Bone marrow (tissue), 2 donors: ENCODE results near the gene RGS4.

Source experiments
- DNase-seq, 2 donors: peaks; one replicate each; lab custom pipeline; 2025; lab: John Stamatoyannopoulos, UW

RGS4 gene

GRCh38 chr1:163069142-163069541 lies at the start of gene RGS4:
RGS4 (plus strand) TSS chr1:163069361; CDS start chr1:163069485, 124 bp downstream.
- DNase-seq = no peak

GRCh38 chr1:163022129-163022528 lies 47.0 kb upstream of the RGS4 start:
- no peak for DNase-seq

DNA sequence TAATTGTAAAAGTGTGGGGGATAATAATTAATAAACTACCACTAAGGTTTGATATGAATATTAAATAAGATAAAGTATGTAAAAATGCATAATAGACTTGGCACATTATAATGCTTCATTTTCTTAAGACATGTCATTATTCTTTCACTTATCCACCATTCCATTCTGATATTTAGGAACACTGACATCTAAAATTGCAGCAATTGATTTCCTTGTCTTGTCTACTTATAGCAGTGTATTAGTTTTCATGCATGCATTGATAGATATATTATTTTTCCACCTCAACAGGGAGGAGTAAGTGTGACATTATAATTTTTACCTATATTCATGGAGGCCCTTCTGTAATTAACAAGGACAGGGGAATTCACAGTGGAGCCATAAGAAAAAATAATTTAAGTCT lies 41.6 kb upstream of the RGS4 start:
- DNase-seq = no peak

- DNase-seq = no peak
Measured at GRCh38 chr1:163029901-163030300, 39.3 kb upstream of the RGS4 start.

DNA sequence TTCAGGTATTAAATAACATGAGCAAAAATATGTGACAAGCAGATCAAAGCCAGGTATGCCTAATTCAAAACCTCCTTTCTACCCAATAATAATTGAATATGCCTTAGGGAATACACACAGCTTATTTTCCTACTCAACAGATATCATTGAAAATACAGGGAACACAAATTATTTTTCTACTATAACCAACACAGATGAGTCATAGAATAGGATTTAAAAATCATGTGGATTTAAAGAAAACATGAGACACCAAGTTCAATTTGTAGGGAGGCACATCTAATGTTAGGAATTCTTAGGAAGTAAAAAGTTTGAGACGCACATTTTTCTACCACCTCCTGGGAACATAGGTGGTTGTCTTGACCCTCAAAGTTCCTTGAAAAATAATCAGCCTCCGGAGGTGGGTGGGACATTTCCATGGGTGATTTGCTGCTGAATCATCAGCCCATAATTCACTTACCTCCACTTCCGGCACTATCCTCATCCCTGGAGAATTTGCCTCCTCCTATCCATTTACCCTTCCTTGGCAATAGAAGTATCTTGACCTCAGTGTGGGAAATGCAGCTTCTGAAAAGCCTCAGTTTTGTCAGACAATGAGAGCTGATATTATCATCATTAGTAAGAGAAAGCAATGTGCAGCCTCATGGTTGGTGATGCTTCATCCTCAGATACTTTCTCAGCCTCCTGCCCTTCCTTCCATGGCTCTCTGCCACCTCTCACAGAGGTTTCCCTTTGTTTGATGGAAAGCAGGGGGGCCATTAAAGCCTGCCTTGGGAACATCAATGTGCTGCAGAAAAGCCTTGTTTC lies 33.5 kb upstream of the RGS4 start:
- no peak for DNase-seq

GRCh38 chr1:163036671-163037070 lies 32.5 kb upstream of the RGS4 start:
- no peak for DNase-seq

DNA sequence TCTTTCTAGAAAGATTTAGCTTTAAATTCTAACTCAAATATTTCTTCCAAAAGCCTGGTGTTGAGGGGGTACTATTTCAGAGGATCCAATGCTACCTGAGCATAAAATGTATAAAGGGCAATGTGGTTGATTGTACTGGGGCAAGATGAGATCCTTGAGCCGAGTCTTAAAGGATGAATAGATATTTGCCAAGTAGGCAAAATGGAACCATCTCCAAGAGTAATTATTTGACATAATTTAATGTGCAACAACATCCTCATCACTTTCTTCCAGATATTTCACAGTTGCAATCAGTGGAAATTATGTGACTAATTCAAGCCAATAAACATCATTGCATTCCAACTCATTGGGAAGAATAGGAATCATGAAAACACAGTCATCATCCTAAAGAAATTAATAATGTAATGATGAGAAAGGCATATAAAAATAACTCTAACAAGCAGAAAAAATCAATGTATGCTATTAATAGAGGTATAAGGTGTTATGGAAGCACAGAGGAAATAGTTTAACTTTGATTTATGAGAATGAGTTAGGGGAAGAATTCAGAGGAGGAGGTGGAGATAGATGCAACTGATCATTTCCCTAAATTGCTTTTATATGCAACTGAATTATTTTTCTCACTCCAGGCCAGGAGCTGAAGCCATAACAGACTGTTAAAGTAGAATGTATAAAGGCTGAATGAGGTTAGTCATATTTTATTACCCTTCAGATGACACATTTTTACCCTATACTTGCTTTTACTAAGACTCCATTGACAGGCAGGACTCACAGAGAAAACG lies 30.0 kb upstream of the RGS4 start:
- no peak for DNase-seq

DNA sequence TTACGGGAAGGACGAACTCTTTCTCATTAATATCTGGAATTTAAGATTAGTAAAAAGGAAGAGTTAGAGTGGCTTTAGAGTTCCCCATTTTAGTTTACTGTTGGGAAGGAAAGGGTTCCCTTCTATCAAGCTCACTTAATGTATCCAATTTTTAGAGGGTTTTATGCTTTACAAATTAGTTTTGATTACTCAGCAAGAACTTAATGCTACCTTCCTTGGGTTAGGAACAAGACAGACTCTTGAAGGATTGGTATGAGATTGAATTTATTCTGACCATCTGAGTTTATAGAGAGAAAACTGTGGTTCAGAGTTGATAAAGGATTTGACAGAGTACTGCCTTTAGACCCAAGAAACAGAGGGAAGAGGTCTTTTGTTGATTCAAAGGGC lies 29.5 kb upstream of the RGS4 start:
- DNase-seq = no peak

- no peak for DNase-seq
Measured at GRCh38 chr1:163046071-163046470, 23.1 kb upstream of the RGS4 start.

DNA sequence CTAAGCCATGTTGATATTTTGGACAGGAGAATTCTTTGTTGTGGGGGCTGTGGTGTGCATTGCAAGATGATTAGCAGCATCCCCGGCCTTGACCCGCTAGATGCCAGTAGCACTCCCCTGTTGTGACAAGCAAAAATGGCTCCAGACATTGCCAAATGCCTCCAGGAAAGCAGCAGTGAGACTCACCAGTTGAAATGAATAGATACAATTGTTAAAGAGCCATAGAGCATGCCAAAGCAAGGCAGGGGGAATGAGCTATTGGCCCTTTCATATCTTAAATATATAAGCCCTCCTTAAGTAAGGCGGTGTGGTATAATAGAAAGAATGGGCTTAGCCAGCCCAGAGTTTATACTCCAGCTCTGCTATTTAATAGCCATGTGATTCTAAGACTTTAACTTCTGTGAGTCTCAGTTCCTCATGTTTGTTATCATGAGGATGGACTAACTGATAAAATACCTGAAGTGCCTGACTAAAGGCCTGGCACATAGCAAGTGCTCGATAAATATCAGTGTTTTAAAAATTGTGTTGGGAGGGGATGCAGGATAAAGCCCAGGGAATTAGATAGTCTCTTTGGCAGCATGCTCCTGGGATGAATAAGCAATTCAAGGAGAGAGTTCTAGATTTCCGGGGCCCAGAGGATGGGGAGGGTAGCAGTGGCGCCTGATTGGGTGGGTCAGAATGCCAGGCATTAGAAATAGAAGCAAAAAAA lies 21.1 kb upstream of the RGS4 start:
- no peak for DNase-seq

- DNase-seq = no peak
Measured at GRCh38 chr1:163048869-163049268, 20.3 kb upstream of the RGS4 start.

DNA sequence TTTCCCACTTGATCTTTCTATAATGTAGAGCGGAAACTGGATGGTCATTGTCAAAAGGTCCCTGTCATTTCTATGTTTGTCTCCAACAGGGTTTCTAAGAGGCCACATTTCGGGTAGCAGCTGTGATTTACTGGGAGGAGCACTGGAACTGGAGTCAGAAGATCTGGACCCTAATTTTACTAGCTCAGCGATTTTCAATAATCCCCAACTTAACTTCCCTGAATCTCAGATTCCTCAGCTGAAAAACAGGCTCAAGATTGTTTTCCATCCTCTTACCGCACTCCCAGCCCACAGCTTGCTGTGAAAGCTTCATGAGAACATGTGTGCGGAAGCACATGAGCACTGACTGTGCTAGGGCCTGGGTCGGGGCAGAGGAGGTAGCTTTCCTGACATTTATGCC lies 19.9 kb upstream of the RGS4 start:
- DNase-seq = no peak

GRCh38 chr1:163050496-163050895 lies 18.7 kb upstream of the RGS4 start:
- no peak for DNase-seq

GRCh38 chr1:163054181-163054591 lies 15.0 kb upstream of the RGS4 start:
- no peak for DNase-seq

DNA sequence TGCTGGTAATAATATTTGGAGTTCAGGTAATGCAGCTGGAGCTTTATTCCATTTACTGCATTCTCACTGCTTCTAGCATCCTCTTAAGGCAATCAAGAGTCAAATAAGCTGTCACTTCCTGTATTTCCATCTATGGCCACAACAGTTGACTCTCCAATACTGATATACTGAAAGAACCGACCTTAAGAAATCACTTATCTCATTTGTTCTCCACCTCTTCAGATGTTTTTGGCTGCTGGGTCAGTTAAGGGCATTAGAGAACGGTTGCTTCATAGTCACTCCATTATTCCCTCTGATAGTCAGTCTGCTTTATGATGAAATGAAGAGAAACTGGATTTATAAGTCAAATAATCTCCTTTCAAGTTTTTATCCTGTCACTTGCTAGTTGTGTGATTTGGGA lies 14.2 kb upstream of the RGS4 start:
- DNase-seq = no peak

- no peak for DNase-seq
Measured at GRCh38 chr1:163055531-163055930, 13.6 kb upstream of the RGS4 start.

GRCh38 chr1:163056831-163057230 lies 12.3 kb upstream of the RGS4 start:
- no peak for DNase-seq

- no peak for DNase-seq
Measured at GRCh38 chr1:163060343-163061007, 8.7 kb upstream of the RGS4 start.

DNA sequence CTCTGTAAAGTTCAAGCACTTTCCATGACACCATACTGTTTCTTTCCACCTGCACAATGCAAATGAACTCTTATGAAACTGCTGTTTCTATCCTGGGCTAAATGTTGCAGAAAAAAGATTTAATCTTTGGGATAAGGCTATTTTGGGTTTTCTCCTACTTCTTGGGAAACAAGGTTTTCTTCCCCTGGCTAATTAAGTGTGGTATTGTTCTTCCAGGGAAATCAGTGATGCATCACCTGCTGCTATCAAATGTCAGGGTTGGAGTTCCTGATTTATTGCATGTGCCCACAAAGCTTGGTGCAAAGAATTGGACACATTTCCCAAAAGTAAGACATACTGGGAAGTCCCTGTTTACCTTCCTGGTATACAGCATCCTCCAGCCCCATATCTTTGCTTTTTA lies 6.0 kb upstream of the RGS4 start:
- DNase-seq = no peak

GRCh38 chr1:163063610-163064009 lies 5.6 kb upstream of the RGS4 start:
- no peak for DNase-seq

GRCh38 chr1:163066168-163066567 lies 3.0 kb upstream of the RGS4 start:
- DNase-seq = no peak

GRCh38 chr1:163066686-163067085 lies 2.5 kb upstream of the RGS4 start:
- DNase-seq = no peak
